CD14-positive monocyte (primary cell): ENCODE data around the gene JPH2. TPM values are rescaled to one million over a fixed set of nuclear protein-coding genes. Genes with fewer than 3 reads are reported as not detected.

Experiments
- DNase-seq, 3 donors: peaks; one replicate each; pipeline ENCODE4 v3.0.0-alpha.2; 2011 to 2022
- H2AFZ ChIP-seq: 2 replicates; pipeline ENCODE4 v1.6.0; 2012; ENCODE audit warnings: mild to moderate bottlenecking, low read depth, low read length, inconsistent platforms; ENCODE audit not compliant: insufficient read depth, poor library complexity, severe bottlenecking
- H3K27ac ChIP-seq, 2 donors: 1 replicate in 1 of 2; 2 replicates in 1 of 2; pipeline ENCODE4 v1.5.1; 2012 to 2013; ENCODE audit warnings: low read length in 2 of 2, control low read depth in 1 of 2, inconsistent platforms in 1 of 2, low read depth in 1 of 2, mild to moderate bottlenecking in 1 of 2
- H3K27me3 ChIP-seq, 2 donors: one replicate each; pipeline versions ENCODE4 v1.6.0 to v1.6.1; 2011 to 2013; ENCODE audit warnings: low read length in 2 of 2; ENCODE audit not compliant: control insufficient read depth in 2 of 2, insufficient read depth in 2 of 2
- H3K36me3 ChIP-seq, 2 donors: replicated peaks in 1 of 2; 1 replicate in 1 of 2; 2 replicates in 1 of 2; pipeline versions ENCODE4 v1.5.1 to v1.6.1; 2012 to 2013; ENCODE audit warnings: low read length in 2 of 2, control low read depth in 1 of 2, inconsistent platforms in 1 of 2, mild to moderate bottlenecking in 1 of 2; ENCODE audit not compliant: insufficient read depth in 2 of 2, control insufficient read depth in 1 of 2
- H3K4me1 ChIP-seq, 2 donors: 1 replicate in 1 of 2; 2 replicates in 1 of 2; pipeline versions ENCODE4 v1.5.1 to v1.6.1; 2012 to 2013; ENCODE audit warnings: low read length in 2 of 2, control low read depth in 1 of 2, inconsistent platforms in 1 of 2, mild to moderate bottlenecking in 1 of 2, moderate library complexity in 1 of 2; ENCODE audit not compliant: insufficient read depth in 2 of 2, control insufficient read depth in 1 of 2
- H3K4me2 ChIP-seq: replicated peaks from 2 replicates; pipeline ENCODE3; 2012; ENCODE audit warnings: low read length, moderate library complexity, mild to moderate bottlenecking; ENCODE audit not compliant: poor library complexity, severe bottlenecking; ENCODE audit errors: extremely low read depth
- H3K4me3 ChIP-seq, 3 experiments: fragments of 200-600 bp in 1 of 3; sonication (generic) in 1 of 3; replicated peaks in 1 of 3; 1 replicate in 2 of 3; 2 replicates in 1 of 3; pipeline ENCODE4 v1.5.1; 2011 to 2013; ENCODE audit warnings: low read length in 3 of 3, mild to moderate bottlenecking in 3 of 3, control low read depth in 2 of 3, low read depth in 2 of 3, inconsistent platforms in 1 of 3, moderate library complexity in 1 of 3
- H3K79me2 ChIP-seq: 2 replicates; pipeline ENCODE4 v1.6.0; 2012; ENCODE audit warnings: mild to moderate bottlenecking, control low read depth, inconsistent platforms, low read length, moderate library complexity; ENCODE audit not compliant: insufficient read depth
- H3K9ac ChIP-seq: 2 replicates; pipeline ENCODE4 v1.6.0; 2017; ENCODE audit warnings: low read length, mild to moderate bottlenecking; ENCODE audit not compliant: insufficient read depth, poor library complexity, severe bottlenecking
- H3K9me3 ChIP-seq, 2 donors: replicated peaks in 1 of 2; 1 replicate in 1 of 2; 2 replicates in 1 of 2; pipeline versions ENCODE4 v1.5.1 to v1.6.1; 2012 to 2013; ENCODE audit warnings: low read length in 2 of 2, control low read depth in 1 of 2; ENCODE audit not compliant: control insufficient read depth in 1 of 2, insufficient read depth in 1 of 2
- H4K20me1 ChIP-seq: 2 replicates; pipeline ENCODE4 v1.6.0; 2012; ENCODE audit warnings: mild to moderate bottlenecking, low read length, control low read depth, moderate library complexity; ENCODE audit not compliant: insufficient read depth
- H3K27ac Mint-ChIP-seq, 7 donors: one replicate each; pipeline ENCODE4 v1.8.0; 2020; ENCODE audit warnings: mild to moderate bottlenecking in 7 of 7, mixed read lengths in 7 of 7, moderate library complexity in 6 of 7, inconsistent platforms in 2 of 7
- H3K27me3 Mint-ChIP-seq, 3 donors: one replicate each; pipeline ENCODE4 v1.8.0; 2021 to 2022; ENCODE audit warnings: low read depth in 3 of 3, mild to moderate bottlenecking in 3 of 3, mixed read lengths in 3 of 3, moderate library complexity in 3 of 3, inconsistent platforms in 1 of 3
- H3K36me3 Mint-ChIP-seq, 2 donors: one replicate each; pipeline ENCODE4 v1.8.0; 2020; ENCODE audit warnings: mixed read lengths in 2 of 2, inconsistent platforms in 1 of 2, mild to moderate bottlenecking in 1 of 2
- H3K4me1 Mint-ChIP-seq: one replicate; pipeline ENCODE4 v1.8.0; 2020; ENCODE audit warnings: mild to moderate bottlenecking, mixed read lengths
- H3K4me3 Mint-ChIP-seq, 2 donors: one replicate each; pipeline ENCODE4 v1.8.0; 2020; ENCODE audit warnings: mild to moderate bottlenecking in 2 of 2, mixed read lengths in 2 of 2, moderate library complexity in 1 of 2
- H3K9me3 Mint-ChIP-seq, 7 donors: one replicate each; pipeline ENCODE4 v1.8.0; 2020 to 2022; ENCODE audit warnings: mixed read lengths in 7 of 7, mild to moderate bottlenecking in 6 of 7, moderate library complexity in 6 of 7, inconsistent platforms in 2 of 7
- WGBS: methylation state at CpG from one replicate; pipeline ENCODE4 v1.1.5; 2013; ENCODE audit warnings: missing lambda C conversion rate; ENCODE audit not compliant: insufficient coverage; 5-methylcytosine and 5-hydroxymethylcytosine counted together
- intact Hi-C, 2 donors: fragments of 100-400 bp; cut with micrococcal nuclease; formaldehyde crosslinking; loops; one replicate each; pipeline versions ENCODE4 v1.15.0 to v1.15.1; 2023
- polyA plus RNA-seq, 3 donors: library from polyadenylated mRNA; depleted of rRNA in 1 of 3; unstranded in 2 of 3; stranded (reverse) in 1 of 3; fragments of 300-500 nt in 2 of 3; fragments of >200 nt in 1 of 3; fragmentation: Illumina TruSeq in 2 of 3; gene quantifications; 1 replicate in 2 of 3; 2 replicates in 1 of 3; pipeline ENCODE4 v1.2.3, GENCODE V29; 2012 to 2021
- TF ChIP-seq, protein P1 (sequence below): fragments of 200-600 bp; IDR thresholded peaks from one replicate; pipeline ENCODE4 v1.8.0; 2022; ENCODE audit warnings: antibody characterized with exemption, mild to moderate bottlenecking

Gene JPH2
- polyA plus RNA-seq, 3 donors = not detected

DNA sequence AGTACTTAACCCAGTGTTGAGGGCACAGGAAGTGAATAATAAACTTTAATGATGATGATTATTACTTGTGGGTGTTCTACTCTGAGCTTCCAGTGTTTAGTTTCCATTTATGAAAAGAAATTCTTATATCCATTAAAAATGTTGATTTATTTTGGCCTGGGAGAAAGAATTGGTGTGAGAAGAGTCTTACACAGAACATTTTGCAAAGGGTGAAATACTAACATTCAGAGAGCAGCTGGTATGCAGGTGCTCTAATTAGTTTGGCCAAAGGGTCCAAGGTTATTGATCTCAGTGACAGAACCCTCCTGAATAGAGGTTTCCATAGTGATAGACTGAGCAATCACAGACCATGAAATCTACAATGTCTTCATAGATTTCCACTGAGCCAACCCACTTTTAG is 19.1 kb upstream of the JPH2 start:
- TF ChIP-seq, protein P1, sequence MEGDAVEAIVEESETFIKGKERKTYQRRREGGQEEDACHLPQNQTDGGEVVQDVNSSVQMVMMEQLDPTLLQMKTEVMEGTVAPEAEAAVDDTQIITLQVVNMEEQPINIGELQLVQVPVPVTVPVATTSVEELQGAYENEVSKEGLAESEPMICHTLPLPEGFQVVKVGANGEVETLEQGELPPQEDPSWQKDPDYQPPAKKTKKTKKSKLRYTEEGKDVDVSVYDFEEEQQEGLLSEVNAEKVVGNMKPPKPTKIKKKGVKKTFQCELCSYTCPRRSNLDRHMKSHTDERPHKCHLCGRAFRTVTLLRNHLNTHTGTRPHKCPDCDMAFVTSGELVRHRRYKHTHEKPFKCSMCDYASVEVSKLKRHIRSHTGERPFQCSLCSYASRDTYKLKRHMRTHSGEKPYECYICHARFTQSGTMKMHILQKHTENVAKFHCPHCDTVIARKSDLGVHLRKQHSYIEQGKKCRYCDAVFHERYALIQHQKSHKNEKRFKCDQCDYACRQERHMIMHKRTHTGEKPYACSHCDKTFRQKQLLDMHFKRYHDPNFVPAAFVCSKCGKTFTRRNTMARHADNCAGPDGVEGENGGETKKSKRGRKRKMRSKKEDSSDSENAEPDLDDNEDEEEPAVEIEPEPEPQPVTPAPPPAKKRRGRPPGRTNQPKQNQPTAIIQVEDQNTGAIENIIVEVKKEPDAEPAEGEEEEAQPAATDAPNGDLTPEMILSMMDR = no peak
- H3K9me3 ChIP-seq = no peaks in the 10 kb centered on the region
- no peak overlapping the region for H3K4me2 ChIP-seq
- intact Hi-C loops = loop anchor here in 1 of 2 donors (10.0 kb wide), 1 partner anchor 679 kb away; the partner anchor contains the start of gene YWHAB
- peaks cover 34% of the 10 kb centered on the region for H3K4me1 Mint-ChIP-seq
- H3K9ac ChIP-seq = no peak overlapping the region
- peaks cover 24 to 32% of the 10 kb centered on the region in 2 donors for H3K4me1 ChIP-seq
- H2AFZ ChIP-seq = no peak overlapping the region
- no peak overlapping the region for H3K27ac ChIP-seq
- H3K79me2 ChIP-seq = peaks cover 95% of the 10 kb centered on the region
- peaks cover 0 to 2% (median 0%) of the 10 kb centered on the region in 7 donors for H3K9me3 Mint-ChIP-seq
- H3K4me3 ChIP-seq = no peak overlapping the region
- peaks cover 0 to 2% (median 0%) of the 10 kb centered on the region in 3 donors for H3K27me3 Mint-ChIP-seq
- H3K4me3 Mint-ChIP-seq = no peak overlapping the region
- no peak for DNase-seq
- H4K20me1 ChIP-seq = peaks cover 91% of the 10 kb centered on the region
- peaks cover 36 to 53% of the 10 kb centered on the region in 2 donors for H3K36me3 Mint-ChIP-seq
- peaks cover 33 to 52% of the 10 kb centered on the region in 2 donors for H3K36me3 ChIP-seq
- peak overlapping the region in 3 of 7 donors; percentile 2 to 54 (median 32) for H3K27ac Mint-ChIP-seq
- no peaks in the 10 kb centered on the region for H3K27me3 ChIP-seq

DNA sequence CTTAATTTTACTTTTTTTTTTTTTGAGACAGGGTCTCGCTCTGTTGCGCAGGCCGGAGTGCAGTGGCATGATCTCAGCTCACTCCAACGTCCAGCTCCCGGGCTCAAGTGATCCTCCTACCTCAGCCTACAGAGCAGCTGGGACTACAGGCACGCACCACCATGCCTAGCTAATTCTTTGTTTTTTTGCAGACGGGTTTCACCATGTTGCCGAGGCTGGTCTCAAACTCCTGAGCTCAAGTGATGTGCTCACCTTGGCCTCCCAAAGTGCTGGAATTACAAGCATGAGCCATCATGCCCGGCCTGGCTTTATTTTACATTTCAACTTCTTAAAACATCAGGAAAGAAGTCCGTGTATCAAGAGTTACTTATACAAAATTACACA is 17.8 kb upstream of the JPH2 start:
- no peak overlapping the region for H3K9ac ChIP-seq
- H3K27ac Mint-ChIP-seq = peak overlapping the region in 1 of 7 donors; percentile 30
- DNase-seq = no peak
- H3K4me3 Mint-ChIP-seq = no peak overlapping the region
- no peak overlapping the region for H3K4me2 ChIP-seq
- H3K27me3 ChIP-seq = no peaks in the 10 kb centered on the region
- peaks cover 46 to 65% of the 10 kb centered on the region in 2 donors for H3K36me3 ChIP-seq
- H3K4me1 ChIP-seq = peaks cover 22 to 28% of the 10 kb centered on the region in 2 donors
- H4K20me1 ChIP-seq = peaks cover 100% of the 10 kb centered on the region
- H3K9me3 ChIP-seq = no peaks in the 10 kb centered on the region
- H3K4me3 ChIP-seq = no peak overlapping the region
- TF ChIP-seq, protein P1 = no peak
- WGBS = 92% methylated on average over 7 of the region's 10 CpGs
- intact Hi-C loops = loop anchor here in 1 of 2 donors (10.0 kb wide), 1 partner anchor 680 kb away; the partner anchor contains the start of gene YWHAB
- peaks cover 100% of the 10 kb centered on the region for H3K79me2 ChIP-seq
- no peak overlapping the region for H3K27ac ChIP-seq
- no peak overlapping the region for H2AFZ ChIP-seq
- peaks cover 0 to 2% (median 0%) of the 10 kb centered on the region in 7 donors for H3K9me3 Mint-ChIP-seq
- no peaks in the 10 kb centered on the region for H3K27me3 Mint-ChIP-seq
- peaks cover 49 to 66% of the 10 kb centered on the region in 2 donors for H3K36me3 Mint-ChIP-seq
- peaks cover 30% of the 10 kb centered on the region for H3K4me1 Mint-ChIP-seq
